ENCODE measurements around the gene WNT3A. TPM values are rescaled to one million over a fixed set of nuclear protein-coding genes. Genes with fewer than 3 reads are reported as not detected.

The WNT3A gene
- total and polyA plus RNA-seq, 9 donors = not detected

DNA sequence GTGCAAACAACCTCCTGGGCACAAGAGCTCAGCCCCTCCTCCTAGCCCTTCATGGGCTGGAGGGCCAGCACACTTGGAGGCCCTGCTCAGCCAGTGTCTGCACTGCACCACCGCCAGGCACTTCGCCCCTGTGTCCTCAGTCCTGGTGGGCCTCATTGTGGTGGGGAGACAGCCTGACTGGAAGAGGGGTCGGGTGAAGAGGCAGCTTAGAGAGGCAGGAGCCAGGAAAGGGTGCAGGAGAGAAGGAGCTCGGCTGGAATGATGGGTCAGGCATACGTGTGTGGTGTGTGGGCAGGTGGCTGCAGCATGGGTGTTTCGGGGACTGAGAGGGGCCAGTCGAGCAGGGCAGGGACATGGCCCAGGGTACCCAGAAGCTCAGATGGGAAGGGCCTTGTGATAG is 4.1 kb downstream of the WNT3A start:
- TF ChIP-seq, protein P1, sequence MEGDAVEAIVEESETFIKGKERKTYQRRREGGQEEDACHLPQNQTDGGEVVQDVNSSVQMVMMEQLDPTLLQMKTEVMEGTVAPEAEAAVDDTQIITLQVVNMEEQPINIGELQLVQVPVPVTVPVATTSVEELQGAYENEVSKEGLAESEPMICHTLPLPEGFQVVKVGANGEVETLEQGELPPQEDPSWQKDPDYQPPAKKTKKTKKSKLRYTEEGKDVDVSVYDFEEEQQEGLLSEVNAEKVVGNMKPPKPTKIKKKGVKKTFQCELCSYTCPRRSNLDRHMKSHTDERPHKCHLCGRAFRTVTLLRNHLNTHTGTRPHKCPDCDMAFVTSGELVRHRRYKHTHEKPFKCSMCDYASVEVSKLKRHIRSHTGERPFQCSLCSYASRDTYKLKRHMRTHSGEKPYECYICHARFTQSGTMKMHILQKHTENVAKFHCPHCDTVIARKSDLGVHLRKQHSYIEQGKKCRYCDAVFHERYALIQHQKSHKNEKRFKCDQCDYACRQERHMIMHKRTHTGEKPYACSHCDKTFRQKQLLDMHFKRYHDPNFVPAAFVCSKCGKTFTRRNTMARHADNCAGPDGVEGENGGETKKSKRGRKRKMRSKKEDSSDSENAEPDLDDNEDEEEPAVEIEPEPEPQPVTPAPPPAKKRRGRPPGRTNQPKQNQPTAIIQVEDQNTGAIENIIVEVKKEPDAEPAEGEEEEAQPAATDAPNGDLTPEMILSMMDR (IDR thresholded peaks at IDR 0.05) = no peak
- no peak for TF ChIP-seq POLR2A (IDR thresholded peaks at IDR 0.05)
- no peak for TF ChIP-seq EP300 (IDR thresholded peaks at IDR 0.05)
- intact Hi-C loops (cut with DNase I) = no loop called here
- H3K27me3 ChIP-seq = no peaks in the 10 kb centered on the region
- no peaks in the 10 kb centered on the region for H3K9me3 ChIP-seq
- H3K27ac ChIP-seq = no peak overlapping the region
- H3K4me1 ChIP-seq (ENCODE audit: insufficient read depth) = no peaks in the 10 kb centered on the region
- no peaks in the 10 kb centered on the region for H3K36me3 ChIP-seq
- DNase-seq = no peak
- 64 to 68% (median 65%) methylated on average over 7 of the region's 7 CpGs for WGBS, 3 donors
- H3K4me3 ChIP-seq = no peak overlapping the region

DNA sequence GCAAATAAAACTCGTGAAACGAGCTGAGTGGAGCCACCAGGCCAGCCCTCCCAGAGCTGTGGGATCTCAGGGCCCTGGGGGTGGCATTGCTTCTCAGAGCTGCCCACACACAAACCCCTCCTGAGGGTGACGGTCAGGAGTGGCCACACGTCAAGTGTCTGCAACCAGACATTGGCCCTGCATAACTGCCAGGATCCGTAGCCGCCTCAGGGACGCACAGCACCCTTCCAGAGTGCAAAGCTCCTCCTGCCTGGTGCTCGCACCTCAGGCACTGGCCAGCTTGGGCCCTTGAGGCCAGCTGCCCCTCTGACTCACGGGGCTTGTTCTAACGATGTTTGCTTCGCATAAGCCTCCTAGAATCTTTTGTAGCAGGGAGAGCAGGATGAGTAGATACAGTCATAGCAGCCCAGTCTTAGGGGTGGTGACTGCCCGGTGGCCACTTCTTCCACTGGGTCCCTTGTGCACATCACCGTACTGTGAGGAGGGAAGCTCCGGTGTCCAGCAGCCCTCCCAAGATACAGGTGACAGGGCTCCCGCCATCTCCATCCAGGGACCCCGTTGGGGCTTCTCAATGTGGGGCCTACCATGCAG is 5.0 kb downstream of the WNT3A start:
- Histone ChIP-seq H3K9me3 (no peaks in the 10 kb centered on the region), H3K27me3 (no peaks in the 10 kb centered on the region), H3K4me1 (ENCODE audit: insufficient read depth) (no peaks in the 10 kb centered on the region), H3K27ac (no peak overlapping the region), H3K4me3 (no peak overlapping the region), H3K36me3 (no peaks in the 10 kb centered on the region)
- peak in 1 of 5 donors; percentile 1 for DNase-seq
- WGBS, 3 donors = 66 to 75% (median 71%) methylated on average over 16 of the region's 16 CpGs
- intact Hi-C loops (cut with DNase I) = no loop called here
- TF ChIP-seq POLR2A (IDR thresholded peaks at IDR 0.05) (no peak), EP300 (IDR thresholded peaks at IDR 0.05) (no peak)
- TF ChIP-seq, protein P1 (IDR thresholded peaks at IDR 0.05) = no peak

DNA sequence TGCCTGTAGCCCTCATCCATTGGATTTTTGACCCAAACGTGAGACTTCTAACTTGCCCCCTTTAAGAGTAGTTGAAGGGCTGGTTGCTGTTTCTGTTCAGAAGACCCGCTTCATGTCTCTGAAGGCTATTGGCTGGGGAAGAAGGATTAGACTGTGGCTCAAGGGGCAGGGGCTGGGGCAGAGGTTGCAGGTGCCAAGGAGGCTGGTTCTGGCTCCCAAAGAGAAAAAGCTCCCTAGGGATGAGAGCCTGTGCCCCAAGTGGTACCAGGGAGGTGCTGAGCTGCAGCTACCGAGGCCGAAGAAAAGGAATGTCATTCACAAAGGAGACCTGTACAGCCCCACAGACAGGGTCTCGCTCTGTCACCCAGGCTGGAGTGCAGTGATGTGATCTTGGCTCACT is 5.8 kb downstream of the WNT3A start:
- DNase-seq = peak in 1 of 5 donors; percentile 1
- Histone ChIP-seq H3K4me1 (ENCODE audit: insufficient read depth) (no peaks in the 10 kb centered on the region), H3K27me3 (no peaks in the 10 kb centered on the region), H3K9me3 (no peaks in the 10 kb centered on the region), H3K27ac (no peak overlapping the region), H3K4me3 (no peak overlapping the region), H3K36me3 (no peaks in the 10 kb centered on the region)
- TF ChIP-seq POLR2A (IDR thresholded peaks at IDR 0.05) (no peak), EP300 (IDR thresholded peaks at IDR 0.05) (no peak)
- TF ChIP-seq, protein P1 (IDR thresholded peaks at IDR 0.05) = no peak
- 75 to 80% (median 79%) methylated on average over 5 of the region's 5 CpGs for WGBS, 3 donors
- intact Hi-C loops (cut with DNase I) = no loop called here

DNA sequence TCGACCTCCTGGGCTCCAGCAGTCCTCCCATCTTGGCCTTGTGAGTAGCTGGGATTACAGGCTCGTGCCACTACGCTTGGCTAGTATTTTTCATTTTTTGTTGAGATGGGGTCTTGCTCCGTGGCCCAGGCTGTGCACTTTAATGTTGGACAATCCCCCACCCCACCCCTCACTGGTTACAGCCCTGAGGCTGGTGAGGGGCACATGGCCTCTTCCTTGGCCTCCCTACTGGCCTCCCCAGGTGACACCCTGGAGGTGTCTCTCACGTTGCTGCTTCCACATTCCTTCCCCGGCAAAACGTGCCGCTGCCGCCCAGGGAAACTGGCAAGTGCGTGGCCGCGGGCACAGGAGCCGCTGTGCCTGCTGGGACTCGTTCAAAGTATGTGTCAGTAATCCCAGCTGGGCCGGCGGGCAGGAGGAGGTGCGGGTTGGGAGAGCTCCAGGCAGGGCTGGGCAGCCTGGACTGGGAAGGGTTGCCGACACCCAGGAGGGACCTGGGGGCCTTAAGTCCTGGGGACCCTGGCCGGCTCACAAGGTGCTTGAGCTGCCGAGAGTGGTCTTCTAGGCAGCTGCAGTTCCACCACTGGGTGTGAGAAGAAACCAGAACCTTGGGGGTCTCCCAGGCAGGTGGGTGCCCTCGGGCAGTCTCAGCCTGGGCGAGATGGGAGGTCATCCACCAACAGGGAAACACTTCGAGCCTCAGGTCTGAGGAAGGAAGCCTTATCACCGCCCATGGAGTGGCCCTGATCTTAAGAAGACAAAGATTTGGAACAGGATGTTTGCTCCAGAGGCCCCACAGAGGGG is 6.5 kb downstream of the WNT3A start:
- DNase-seq = peak in 1 of 5 donors; percentile 4
- H3K9me3 ChIP-seq = no peaks in the 10 kb centered on the region
- H3K4me3 ChIP-seq = no peak overlapping the region
- no peak overlapping the region for H3K27ac ChIP-seq
- no peaks in the 10 kb centered on the region for H3K4me1 ChIP-seq (ENCODE audit: insufficient read depth)
- 77 to 83% (median 80%) methylated on average over 24 of the region's 24 CpGs for WGBS, 3 donors
- H3K27me3 ChIP-seq = no peaks in the 10 kb centered on the region
- intact Hi-C loops (cut with DNase I) = no loop called here
- TF ChIP-seq POLR2A (IDR thresholded peaks at IDR 0.05) = no peak
- TF ChIP-seq EP300 (IDR thresholded peaks at IDR 0.05) = no peak
- TF ChIP-seq, protein P1 (IDR thresholded peaks at IDR 0.05) = no peak
- no peaks in the 10 kb centered on the region for H3K36me3 ChIP-seq
